ENCODE results near the gene JAML.

- no peak for TF ChIP-seq POLR2AphosphoS5 (IDR thresholded peaks at IDR 0.05; ENCODE audit: borderline replicate concordance, low read depth, low read length)
- no peak for TF ChIP-seq EZH2 (IDR thresholded peaks at IDR 0.05)
Observed at GRCh38 chr11:118231461-118231860, 6.7 kb upstream of the JAML start.

Data from SK-N-MC (cell line).